ENCODE measurements around the gene AMZ1.

- TF ChIP-seq CTCF (IDR thresholded peaks at IDR 0.05) (no peak), EP300 (IDR thresholded peaks at IDR 0.05) (no peak), POLR2A (IDR thresholded peaks at IDR 0.05) (no peak)
Observed at GRCh38 chr7:2681929-2682799, 5.8 kb upstream of the AMZ1 start.
